ENCODE data around the gene NDE1.
"Not testable (repeated sequence)": the region's sequence is repeated elsewhere in the genome, so short reads cannot be mapped to it uniquely, and the experiment has no call there.

The NDE1 gene, protein sequence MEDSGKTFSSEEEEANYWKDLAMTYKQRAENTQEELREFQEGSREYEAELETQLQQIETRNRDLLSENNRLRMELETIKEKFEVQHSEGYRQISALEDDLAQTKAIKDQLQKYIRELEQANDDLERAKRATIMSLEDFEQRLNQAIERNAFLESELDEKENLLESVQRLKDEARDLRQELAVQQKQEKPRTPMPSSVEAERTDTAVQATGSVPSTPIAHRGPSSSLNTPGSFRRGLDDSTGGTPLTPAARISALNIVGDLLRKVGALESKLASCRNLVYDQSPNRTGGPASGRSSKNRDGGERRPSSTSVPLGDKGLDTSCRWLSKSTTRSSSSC

DNA sequence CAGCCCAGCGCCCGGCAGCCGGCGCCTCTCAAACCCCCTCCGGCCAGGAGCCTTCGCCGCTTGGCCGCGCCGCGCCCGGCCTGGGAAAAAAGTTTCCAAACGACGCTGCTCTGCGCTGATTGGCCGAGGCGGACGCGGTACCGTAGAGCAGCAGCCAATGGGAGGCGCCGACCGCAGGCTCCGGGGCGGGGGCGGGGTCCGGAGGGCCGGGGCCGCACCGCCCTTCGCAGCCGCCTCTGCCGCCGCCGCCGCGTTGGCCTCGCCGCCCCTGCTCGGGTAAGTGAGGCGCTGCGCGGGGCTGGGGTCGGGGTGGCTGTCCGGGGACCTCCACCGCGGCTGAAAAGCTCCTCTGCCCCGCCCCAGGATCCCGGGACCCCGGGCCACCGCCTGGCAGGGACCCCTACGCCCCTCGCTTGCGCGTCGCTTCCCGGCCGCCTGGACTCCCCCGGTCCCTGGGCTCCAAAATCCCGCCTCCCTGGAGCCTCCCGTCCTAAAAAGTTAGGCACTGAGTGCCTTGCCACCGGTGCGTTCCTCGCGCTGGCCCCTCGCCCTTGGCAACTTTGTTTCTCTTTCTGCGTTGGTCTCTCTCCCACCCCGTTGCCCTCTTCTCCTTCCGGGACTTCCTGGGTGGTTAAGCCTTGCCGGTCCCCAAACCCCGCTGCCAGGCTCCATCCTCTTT lies at the start of gene NDE1:
Gene NDE1 (plus strand): TSS at position 227 of the 679 bp plus-strand sequence. CDS start 14,534 bp downstream, outside the sequence.
- DNase-seq: no peak

DNA sequence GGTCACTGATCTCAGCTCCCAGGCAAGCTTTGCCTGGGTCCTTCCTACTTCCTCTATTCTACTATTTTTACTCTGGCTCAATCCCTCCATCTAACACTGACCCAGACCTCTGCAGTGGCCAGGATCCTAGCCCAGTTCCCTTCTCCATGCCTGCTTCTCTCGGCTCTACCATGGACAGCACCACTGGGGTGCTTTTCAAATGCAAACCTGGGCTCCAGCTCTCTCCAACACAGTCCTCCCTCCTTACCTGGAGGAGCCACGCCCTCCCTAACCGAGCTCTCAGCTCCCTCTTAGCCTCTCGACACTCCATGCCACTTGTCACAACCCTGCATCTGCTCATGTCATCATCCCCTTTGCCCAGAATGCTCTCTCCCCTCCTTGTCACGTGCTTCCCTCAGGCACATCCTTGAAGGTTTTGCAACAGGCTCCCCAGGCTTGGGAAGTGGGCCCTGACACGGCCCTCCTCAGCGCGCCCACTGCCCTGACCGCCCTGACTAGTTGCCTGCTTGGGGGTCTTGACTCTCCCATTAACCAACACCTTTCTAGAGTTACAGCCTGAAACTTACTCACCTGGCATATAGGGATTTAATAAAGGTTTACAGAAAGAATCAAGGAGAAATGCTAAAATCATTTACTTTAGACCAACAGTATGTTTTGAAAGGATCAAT lies 48.7 kb upstream of the NDE1 start:
- DNase-seq: no peak

DNA sequence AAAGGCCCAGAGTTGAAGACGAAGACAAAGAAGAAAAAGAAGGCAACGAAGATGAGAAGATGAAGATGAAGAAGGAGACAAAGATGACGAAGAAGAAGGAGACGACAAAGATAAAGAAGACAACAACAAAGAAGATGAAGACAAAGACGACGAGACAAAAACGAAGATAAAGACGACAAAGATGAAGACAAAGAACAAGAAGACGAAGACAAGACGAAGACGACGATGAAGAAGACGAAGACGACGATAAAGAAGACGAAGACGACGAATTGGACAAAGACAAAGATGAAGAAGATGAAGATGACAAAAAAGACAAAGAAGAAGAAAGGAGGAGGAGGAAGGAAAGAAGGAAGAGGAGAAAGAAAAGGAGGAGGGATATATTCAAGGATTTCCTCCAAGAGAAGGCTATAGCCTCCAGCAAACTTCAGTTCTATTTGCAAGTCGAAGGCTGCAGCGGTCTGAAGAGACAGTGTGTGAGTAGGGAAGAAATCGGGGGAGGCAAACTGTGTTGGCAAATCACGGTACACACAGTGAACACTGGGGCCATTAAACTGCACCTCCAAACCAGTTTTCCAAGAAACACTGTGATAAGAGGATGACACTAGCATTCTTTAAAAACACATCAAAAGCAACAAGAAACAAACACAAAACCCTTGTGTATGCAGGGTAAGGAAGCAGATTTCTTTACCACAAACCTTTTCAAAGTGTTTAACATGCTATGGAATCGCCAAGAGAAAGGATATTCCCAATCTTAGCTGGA lies 47.6 kb upstream of the NDE1 start:
- no peak for DNase-seq

DNA sequence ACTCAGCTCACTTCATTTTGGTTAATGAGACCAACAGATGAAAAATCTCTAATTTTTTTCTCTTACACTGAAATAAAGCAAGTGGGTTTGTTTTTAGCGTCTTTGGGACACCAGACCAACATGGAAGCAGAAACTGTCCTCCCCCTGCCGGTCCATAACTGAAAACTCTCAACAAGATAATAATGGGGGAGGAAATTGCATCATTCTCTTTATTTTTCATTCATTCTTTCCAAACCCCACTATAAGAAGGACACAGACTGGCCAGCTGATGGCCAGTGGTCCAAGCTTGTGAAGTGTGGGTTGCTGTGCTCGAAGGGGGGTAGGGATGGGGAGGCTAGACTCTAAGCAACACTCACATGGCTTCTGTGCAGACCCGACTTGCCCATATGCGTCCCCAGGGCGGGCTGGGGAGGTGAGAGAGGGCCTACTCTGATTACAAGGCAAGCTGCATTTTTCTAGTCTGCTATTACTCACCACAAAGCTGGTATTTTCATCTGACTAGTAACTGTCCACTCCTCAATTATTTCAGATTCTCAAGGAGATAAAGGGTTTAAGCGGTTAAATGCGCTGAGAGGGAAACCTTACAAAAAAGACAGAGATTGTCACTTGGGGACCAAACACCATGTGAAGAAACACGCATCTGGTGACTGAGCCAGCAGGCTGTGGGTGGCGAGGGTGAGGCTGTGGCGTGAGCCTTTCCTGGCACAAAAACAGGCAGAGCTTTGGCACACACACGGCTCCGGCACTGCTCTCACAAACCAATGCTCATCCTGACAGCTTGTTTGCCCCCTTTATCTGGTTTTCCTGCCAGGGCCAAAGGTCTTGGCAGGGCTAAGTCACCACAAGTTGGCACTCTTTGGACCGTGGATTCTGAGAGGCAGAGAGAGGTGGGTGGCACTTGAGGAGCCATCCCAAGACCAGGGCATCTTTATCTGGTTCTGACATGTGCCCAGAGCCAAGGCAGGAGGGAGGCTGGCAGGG lies 45.3 kb upstream of the NDE1 start:
- no peak for DNase-seq

DNA sequence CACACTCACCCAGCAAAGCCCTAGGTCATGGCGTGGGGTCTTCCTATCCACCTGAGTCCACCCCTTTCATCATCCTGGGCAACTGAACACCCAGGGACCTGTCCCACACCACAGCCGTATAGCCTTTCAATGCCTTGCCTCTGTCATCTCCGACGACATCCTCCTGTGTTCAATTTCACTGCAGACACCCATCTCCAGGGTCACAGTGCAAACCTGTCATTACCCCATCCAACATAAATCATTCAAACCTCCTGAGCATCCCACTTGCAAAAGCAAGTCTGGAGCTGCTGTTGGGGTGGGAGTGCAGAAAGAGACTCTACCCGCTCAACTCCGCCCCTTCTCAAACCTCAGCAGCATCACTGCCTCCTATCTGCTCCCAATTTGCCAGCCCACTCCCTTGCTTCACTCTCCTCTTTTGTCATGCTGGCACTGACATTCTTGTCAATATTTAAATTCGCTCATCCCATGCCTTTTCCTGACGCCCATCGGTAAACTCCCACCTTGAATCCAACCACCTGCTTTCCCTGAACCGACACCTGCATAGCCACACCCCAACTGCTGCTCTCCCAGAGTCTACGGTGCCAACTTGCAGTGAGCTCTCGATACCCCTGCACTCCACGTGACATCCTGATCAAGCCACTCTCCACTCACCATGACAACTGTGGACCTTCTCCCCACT lies 44.1 kb upstream of the NDE1 start:
- no peak for DNase-seq

DNA sequence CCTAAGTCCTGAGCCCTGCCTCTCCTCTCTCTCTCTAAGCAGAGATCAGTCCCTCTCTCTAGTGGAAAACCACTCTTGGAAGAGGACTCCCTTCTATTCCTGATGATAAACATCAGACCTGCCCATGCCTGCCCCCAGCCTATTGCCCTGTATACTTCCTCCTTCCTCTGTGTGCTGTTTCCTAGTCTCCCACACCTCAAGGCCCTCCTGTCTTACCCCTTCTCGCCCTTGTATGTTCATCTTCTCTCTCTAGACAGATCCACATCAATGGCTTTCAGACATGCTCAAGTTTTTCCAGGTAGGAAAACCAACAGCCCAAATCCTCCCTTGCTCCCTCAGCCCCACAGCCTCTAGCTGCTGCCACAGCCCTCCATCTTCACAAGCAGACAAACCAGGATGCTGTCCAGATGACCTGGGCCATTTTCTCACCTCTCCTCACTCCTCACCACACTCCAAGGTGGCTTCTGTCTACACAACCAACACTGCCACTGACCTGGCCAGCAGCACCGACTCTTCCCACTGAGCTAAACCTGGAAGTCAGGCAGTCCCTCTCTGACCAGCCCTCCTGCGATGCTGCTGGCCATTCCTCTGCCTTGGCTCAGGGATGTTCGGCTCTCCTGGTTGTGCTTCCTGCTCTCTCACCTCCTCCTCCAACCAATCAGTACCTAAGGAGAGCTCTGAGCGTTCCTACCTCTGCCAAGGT lies 43.4 kb upstream of the NDE1 start:
- no peak for DNase-seq

DNA sequence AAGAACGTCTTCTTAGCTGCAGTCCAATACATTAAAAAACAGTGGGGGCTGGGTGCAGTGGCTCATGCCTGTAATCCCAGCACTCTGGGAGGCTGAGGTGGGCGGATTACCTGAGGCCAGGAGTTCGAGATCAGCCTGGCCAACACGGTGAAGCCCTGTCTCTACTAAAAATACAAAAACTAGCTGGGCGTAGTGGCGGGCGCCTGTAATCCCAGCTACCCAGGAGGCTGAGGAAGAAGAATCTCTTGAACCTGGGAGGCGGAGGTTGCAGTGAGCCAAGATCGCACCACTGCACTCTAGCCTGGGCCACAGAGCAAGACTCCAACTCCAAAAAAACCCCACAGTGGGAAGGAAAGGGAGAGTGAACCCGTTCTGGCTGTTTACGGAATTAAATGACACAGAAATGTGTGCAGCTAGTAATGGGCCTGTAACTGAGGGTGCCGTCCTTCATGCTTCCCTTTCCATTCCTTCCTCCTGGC lies 42.8 kb upstream of the NDE1 start:
- DNase-seq: not testable (repeated sequence)

DNA sequence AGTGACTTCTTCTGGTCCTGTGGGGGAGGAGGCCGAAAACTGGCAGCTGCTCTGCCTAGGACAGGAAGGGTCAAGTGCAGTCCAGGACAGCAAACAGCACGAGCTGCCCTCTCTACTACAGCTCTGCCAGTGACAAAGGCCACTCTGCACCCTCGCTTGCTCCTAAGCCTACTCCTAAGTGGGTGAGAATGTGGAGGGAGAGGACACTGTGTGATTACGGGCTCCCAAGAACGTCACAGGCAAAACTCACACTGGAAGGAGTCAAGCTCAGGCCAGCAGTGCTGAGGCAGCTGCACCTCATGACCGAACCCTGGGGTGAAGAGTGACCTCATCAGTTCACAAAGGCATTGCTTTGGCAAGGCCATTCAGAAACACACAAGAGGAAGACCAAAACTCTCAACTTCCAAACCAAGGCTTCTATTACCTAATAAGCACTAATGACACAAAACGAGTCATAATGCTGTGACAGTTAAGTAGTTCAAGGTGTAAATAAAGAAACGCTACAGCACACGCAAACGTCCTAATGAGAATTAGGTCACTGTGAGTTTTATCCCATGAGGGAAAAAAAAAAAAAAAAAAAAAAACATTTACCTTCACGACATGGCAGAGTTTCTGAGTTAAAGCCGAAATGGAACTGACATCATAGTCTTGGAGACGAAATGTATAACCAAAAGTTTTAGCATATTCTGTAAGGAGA lies 42.2 kb upstream of the NDE1 start:
- DNase-seq: no peak

DNA sequence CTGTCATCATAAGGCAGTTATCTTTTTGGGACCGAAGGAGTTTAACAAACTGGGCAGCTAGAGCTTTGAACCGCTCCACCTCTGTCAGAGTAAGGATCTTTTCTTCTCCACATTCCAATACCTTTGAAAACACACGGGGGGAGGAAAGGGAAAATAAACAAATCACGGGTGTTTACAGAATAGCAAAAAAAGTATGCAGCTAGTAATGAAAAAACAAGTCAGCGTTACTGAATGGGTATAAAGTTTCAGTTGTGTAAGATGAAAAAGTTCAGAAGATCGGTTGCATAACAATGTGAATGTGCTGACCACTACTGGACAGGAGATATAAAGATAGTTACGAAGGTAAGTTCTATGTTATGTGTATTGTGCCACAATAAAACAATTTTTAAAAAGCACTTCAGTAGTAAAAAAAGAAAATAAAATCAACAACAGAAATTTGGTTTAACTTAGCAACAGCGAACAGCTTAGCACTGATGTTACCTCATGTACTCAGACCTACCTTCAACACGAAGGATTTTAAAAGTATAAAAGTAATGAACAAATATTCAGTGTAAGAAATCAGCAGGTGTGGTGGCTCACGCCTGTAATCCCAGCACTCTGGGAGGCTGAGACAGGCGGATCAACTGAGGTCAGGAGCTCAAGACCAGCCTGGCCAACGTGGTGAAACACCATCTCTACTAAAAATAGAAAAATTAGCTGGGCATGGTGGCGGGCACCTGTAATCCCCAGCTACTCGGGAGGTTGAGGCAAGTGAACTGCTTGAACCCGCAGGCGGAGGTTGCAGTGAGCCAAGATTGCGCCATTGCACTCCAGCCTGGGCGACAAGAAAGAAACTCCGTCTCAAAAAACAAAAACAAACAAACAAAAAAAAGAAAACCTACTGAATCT lies 41.4 kb upstream of the NDE1 start:
- no peak for DNase-seq

DNA sequence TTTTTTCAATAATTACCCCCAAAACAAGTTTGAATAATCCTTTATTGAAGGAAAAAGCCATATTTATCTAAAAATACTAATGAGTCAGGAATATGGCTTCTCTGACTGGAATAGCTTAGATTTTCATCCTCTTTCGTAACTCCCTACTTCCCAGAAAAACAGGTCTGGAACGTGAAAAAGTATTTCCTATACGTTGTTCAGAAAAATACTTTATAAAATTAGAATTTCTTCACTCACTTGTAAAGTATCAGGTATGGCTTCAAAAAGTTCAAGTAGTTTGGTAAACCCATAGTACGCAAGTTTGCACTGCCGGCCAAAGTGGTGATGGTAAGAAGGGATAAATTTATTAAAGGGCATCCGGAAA lies 40.8 kb upstream of the NDE1 start:
- DNase-seq: no peak

DNA sequence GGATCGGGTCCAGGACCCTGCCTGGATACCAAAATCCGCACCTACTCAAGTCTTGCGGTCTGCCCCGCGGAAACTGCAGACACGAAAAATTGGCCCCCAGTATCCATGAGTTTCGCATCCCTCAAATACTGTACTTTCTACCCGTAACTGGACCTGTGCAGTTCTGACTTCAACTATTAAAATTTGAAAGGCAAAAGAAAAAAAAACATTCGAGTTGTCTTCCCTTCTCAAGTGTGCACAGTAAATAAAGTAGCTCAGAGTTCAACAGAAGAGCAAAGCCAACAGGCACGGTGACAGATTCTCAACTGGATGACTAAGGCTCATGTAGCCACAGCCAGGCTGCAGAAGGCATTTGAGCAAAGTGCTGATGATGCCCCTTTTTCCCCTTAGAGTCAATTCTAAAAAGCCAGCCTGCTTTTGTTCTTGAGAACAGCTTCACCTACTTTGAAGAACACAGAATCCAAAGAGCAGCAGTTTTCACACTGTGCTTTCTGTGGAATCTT lies 39.6 kb upstream of the NDE1 start:
- DNase-seq: no peak

DNA sequence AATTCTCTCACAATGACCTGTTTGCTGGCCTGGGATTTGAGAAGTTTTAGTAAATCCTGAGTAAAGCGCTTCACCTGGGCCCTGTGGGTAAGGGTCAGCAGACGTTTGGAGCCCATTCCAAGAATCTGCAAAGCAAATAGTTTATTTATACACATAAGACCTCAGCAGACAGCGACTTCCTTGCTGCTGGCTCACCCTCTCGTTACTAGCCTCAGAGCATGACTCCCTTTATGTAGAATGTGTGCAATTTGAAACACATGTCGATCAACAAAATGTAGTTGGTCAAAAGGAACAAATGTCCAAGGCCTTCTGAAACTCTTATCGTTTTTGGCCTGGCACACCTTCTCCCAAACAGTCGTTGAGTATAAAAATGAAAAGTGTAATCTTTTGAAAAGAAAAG lies 38.4 kb upstream of the NDE1 start:
- no peak for DNase-seq

DNA sequence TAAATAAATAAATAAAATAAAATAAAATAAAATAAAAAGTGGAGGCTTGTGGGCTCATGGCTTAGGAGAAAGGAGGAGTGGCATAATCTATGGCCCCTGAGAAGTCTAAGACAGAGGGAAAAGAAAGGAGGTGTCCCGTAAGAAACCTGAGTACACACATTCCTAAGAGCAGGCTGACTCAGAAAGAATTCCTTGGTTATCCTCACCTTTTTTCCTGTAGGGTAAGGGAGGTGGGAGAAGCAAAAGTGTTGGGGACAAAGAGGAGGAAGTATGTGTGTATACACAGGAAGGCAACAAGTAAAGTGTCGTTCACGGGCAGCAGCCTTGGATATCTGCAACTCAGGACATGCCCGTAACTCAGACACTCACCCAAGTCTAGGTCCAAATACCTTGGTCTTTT lies 36.4 kb upstream of the NDE1 start:
- DNase-seq: no peak

DNA sequence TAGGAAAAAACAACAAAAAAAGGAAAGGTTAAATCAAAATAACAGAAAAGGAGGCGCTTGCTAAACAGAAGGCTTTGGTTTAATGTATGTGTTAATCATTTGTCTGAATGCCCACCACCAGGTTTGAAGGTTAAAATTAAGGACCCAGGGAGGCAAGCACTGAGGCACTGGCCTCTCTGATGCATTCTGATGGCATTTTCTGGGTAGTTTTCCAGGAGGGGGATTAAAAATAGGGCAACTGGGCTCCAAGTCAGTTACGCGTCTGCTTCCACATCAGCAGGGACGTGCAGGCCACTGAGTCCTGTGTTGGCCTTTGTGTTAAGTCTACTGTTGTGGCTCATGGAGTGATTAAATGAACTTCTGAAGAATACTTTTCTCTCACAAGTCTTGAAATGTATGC lies 34.0 kb upstream of the NDE1 start:
- no peak for DNase-seq

DNA sequence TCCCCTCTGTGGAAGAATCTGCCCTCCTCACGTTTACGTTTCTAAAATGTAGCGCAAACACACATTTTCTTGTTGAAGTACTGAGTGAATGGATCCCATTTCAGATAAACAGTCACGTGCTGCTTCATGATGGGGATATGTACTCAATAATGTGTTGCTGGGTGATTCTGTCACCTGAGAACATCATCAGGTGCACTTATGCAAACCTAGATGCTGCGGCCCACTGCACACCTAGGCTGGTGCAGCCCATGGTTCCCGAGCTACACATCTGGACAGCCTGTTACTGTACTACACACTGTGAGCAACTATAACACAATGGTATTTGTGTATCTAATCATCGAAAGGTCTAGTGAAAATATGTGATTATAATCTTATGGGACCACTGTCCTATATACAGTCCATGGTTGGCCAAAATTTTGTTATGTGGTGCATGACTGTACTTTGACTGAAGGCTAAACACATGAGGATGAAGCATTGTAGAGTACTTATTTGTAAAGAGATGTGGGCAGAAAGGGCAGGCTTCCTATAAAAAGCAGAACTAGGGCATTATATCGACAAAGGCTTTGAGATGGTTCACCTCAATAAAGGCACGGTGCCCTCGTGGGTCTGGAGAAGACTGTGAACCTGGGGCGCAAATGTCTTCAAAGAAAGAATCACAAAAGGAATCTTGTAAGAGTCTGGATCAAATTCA lies 33.4 kb upstream of the NDE1 start:
- DNase-seq: no peak

DNA sequence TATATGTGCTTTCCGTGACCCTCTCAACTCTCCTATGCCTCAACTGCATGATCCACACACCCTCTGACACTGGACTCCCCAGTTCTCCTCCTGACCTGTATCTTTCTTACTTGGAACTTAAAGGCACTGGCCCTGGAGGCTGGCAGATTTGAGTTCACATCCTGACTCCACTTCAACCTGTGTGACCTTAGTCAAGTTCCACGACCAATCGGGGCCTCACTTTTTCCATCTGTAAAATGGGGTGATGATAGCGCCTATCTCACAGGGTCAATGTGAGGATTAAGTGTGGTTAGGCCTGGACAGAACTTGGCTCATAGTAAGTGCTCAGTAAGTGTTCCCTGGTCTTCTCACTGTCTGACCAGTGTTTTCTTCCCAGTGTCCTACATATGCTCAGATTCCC lies 32.1 kb upstream of the NDE1 start:
- no peak for DNase-seq

DNA sequence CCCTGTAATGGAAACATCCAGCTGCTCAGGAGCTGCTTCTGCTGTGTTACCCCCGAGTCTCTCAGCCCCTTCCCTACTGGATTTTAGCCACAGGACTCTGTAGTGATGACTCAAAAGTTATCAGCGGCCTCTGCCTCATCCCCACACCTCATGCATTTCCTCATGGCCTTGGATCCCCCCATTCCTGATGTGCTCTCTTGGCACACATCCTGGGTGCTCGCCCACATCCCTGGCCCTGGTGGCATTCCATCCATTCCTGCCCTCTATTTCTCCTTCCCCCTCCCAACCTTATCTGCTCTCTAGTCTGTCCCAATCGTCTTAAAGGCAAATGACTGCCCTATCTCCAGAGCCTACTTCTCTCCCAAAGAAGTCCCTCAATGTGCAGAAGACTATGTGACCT lies 31.7 kb upstream of the NDE1 start:
- DNase-seq: no peak

DNA sequence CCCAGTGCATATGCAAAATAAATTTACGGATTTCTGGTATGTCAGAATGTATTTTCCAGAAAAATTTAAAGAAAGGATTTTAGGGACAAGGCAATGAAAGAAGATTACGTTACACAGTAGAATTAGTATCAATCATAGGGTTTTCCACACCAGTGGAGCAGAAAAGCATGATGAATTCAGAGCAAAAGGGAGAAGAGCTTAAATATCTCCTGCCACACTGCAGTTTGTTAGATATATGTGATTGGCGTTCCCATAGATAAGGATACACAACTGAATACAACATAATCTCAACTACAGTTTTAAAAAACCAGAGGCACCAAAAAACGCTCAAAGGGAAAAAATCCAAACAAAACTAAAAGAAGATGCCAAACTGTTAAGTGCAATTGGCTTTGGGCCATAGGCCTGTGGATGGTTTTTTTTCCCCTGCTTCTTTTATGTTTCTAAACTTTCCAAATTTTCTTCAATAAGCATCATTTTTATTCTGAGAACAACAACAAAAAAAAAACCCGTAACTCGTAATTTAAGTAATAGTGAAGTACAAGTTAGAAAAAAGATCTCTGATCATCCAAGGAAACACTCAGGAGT lies 29.3 kb upstream of the NDE1 start:
- DNase-seq: no peak
